Glomerular endothelial cell (primary cell): ENCODE results near the gene SALL1. TPM values are rescaled to one million over a fixed set of nuclear protein-coding genes. Genes with fewer than 3 reads are reported as not detected.

Experiments used
- DNase-seq: peaks from one replicate; pipeline ENCODE4 v3.0.0-alpha.2; 2011; ENCODE audit warnings: low read depth, low spot score; ENCODE audit errors: extremely low read depth
- total RNA-seq: library from RNA; depleted of rRNA; stranded (reverse); fragments of >200 nt; gene quantifications from 2 replicates; pipeline ENCODE4 v1.2.3, GENCODE V29; 2015

The SALL1 gene
- total RNA-seq, 1 donor from 2014 or later, result 1.5 TPM

DNA sequence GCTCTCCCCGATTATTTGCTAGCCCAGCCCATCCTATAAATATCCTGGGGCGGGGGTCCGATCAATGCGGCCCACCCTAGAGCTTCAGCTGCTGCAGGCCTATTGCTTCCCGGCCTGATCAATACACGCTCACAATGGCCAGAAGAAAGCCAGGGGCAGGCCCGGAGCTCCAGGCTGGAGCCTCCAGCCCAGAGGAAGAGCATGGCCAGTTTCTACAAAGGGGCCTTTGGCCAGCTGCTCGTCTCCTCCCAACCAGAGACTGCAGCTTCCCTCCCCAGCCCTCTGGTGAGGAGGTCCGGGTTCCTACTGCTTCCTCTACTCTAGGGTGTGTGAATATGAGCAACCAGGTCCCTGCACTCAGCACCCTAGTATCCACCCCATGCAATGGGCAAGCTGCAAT, 36.7 kb downstream of the SALL1 start:
- DNase-seq, result no peak

GRCh38 chr16:51113236-51114125, 37.6 kb downstream of the SALL1 start:
- DNase-seq, result no peak

DNA sequence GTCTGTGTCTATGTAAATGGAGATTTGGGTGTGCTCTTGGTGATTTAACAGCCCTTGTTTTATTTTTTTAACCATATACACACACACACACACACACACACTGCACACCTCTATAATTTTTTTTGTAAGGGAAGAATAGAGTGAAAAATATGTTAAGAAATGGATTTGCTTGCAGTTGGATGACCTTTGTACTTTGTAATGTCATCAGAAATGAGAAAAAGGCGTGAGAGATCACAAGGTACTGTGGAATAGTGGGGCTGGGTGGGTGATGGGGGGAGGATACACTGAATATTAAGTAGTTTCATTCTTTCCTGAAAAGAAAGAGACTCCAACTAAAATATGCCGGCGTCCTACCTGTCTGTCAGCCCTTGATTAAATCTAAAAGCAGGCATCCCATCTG, 38.7 kb downstream of the SALL1 start:
- no peak for DNase-seq

DNA sequence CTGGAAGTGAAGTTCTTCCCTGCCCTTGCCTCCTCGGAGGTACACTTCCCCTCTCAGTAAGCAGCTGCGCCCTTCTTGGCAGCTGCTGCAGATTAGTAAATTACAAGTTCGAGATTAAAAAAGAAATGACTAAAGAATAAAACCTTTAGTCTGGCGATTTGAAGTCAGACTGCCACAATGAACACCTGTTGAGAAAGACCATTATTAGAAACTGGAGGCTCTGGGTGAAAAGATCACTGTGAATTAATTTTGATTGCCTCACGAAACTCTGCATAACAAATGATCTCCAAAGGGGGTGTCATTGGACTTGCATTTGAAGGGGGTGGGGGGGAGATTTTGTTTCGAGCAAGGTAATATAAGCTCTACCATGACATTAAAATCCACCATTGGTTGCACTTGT, 39.3 kb downstream of the SALL1 start:
- no peak for DNase-seq

- DNase-seq, result no peak
These were observed 40.3 kb downstream of the SALL1 start for GRCh38 chr16:51110700-51111157.

DNA sequence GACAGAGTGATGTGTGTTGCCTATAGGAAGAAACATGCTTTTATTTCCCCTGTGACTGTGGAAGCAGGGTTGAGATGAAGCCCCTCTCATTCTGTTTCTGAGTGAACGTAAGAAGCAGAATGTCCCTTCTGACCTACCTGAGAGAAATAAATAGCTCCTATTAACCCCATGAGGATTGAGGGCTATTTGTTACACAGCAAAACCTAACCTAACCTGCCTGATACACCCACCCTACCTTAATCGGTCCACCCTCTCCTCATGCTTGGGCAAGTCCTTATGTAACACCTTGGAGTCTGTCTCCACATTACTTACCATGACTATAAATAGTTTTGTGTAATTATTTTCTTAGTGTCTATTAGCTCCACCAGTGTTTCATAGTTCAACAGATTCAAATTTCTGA, 41.9 kb downstream of the SALL1 start:
- DNase-seq, result no peak

DNA sequence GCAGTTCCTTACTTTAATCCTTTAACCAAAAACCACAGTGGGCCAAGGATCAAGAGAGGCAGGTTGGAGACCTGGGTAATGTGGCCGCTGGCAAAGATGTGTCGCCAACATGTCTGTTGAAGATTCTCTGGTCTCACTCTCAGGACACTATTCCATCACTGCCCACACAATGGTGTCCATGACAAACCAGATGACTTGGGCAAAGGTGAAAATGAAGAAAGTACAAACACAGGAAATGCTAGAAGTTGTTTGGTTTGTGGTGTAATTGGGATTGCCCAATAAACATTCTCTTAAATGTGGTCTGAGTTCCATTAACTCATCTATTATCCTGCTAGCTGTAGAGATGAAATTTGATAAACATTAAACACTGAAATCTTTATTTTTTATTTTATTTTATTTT, 43.3 kb downstream of the SALL1 start:
- DNase-seq, result no peak

DNA sequence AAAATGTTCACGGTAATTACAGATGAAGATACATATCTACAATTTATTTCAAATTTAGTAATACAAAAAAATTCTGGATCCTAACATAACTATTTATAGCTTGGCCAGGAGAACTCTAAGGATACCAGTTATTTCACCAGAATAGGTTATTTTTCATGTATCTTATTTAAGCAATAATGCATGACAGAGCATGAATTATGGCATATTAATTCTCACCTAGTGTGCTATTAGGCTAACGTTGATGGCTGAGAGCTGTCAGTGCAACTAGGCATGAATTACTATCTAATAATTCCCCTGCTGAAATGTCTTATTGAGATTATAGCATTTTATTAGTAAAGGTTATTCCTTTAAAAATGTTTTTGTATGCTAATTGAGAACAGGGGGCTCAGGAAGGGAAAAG, 44.5 kb downstream of the SALL1 start:
- no peak for DNase-seq

- DNase-seq, result no peak
These were observed 47.5 kb downstream of the SALL1 start for GRCh38 chr16:51103590-51103989.

DNA sequence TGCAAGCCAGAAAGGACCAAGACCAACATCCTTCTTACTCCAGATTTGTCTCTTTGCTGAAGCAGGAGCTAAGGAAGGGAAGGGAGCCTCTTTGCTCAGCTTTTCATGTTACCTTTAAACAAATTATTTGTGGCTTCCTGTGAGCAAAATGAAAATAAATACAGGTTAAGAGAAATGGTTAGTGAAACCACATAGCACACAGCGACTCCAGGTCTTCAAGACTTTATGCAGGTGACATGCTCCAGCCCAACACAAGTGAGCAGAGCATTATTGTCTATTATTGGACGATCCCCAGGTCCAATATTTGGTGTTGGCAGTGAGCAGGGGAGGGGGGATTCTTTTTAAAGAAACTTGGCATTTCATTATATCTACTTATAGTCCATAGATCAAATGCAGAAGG, 53.3 kb downstream of the SALL1 start:
- no peak for DNase-seq

GRCh38 chr16:51095890-51096626, 55.0 kb downstream of the SALL1 start:
- no peak for DNase-seq

DNA sequence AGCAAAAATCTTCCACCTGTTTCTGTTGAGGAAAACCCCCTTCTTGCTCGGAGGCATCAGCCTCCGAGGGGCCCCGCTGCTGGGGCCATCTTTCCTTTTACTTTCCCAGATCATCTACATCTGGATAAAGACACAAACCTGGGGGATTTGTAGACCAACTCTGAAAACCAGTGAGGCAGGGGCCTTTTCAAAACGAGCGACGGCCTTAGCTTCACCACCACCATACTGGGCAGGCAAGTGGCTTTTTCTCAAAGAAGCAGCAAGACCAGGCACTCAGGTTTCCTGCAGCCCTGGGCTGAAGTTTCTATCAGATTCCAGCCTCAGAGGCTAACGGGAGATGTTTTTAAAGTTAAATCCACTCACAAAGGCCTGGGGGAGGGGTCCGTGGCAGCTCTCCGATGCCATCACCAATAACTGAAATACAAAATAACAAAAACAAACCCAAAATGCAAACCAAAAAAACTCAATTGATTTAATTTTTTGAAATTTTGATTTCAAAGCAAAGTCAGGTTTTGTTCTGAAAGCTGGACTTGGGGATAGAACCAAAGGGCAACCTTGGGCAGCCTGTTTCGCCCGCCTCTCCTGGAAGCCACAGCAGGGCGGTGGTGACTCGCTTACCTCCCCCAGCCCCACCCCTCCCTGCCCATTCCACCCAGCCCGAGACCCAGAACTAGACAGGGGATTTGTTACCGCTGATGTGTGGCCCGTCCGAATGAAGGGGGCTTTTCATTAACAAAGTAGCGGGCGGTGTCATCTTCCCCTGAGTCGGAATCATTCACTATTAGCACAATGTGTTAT, 55.8 kb downstream of the SALL1 start:
- no peak for DNase-seq

DNA sequence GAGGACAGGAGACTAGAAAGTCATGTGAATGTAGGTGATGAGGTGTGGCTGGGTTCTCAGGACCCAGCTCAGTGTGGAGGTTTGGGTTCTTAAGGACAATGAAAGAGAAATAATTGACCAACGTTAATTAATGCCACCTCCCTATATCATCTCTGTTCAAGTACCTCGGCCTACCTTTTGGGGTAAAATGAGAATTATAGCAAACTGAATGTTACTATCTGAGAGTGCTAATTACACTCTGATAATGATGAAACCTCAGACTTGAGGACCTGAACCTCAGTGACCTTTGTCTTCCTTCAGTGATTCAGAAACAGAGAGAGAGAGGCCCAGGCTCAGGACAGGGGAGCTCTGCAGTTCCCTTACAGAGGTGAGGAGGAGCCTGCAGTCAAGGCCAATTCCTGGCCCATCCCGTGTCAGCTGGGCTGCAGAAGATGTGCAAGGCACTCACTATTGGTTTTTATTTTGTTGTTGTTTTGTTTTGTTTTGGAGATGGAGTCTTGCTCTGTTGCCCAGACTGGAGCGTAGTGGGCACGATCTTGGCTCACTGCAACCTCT, 57.3 kb downstream of the SALL1 start:
- DNase-seq, result no peak
